HG03571 (cell line): ENCODE data around the gene ST3GAL3.

Source experiments
- ATAC-seq: cut with Tn5 transposase; IDR thresholded peaks from one replicate; pipeline ENCODE4 v1.9.1; 2021; ENCODE audit not compliant: unreplicated experiment

ST3GAL3 gene

DNA sequence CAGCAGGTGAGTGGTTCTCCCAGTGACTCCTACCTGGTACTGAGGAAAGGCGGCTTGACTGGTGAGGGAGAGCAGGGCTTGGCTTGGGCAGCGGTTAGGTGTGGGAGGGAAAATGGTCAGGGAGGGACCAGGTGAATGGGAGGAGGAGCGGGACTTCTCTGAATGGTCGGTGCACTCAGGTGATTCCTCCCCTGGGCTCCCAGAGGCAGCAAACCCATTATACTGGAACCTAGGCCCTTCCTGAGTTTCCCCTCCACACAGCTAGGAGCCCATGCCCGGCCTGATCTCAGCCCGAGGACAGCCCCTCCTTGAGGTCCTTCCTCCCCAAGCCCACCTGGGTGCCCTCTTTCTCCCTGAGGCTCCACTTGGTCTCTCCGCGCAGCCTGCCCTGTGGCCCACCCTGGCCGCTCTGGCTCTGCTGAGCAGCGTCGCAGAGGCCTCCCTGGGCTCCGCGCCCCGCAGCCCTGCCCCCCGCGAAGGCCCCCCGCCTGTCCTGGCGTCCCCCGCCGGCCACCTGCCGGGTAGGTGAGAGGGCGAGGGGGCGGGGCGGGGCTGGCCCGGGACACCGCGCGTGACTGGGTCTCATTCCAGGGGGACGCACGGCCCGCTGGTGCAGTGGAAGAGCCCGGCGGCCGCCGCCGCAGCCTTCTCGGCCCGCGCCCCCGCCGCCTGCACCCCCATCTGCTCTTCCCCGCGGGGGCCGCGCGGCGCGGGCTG, 228.5 kb downstream of the ST3GAL3 start:
- ATAC-seq, result no peak

- ATAC-seq, result no peak
Observed at GRCh38 chr1:43936431-43937151, 229.3 kb downstream of the ST3GAL3 start.

DNA sequence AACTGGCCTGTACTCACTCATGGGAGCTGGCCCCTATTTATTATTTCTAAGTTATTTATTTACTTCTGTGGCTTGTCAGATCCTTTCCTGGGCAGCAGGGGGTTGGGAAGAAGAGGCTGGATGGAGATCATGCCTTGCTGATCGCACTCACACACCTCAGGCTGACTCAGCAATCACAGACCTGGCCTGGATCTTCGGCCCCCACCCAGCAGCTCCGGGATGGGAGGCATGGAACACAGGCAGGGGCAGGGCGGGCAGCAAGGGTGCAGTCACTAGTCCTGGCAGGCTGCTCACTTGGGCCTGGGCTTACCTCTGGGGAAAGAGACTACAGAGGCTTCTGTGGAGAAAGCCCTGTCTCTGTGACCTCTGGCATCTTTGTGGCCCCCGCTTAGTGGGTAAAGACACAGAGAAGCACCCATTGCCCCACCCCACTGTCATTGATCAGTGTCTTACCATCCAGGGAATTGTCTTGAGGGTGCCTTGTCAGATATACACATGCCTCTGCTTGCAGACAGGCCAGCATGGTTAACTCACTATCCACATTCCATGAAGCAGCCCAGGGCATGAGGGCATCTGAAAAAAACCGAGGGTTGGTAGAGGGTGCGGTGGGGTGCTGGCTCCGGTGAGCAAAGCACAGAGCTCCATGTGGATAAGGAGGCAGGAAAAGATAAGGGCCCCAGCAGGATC, 230.0 kb downstream of the ST3GAL3 start:
- ATAC-seq, result no peak

DNA sequence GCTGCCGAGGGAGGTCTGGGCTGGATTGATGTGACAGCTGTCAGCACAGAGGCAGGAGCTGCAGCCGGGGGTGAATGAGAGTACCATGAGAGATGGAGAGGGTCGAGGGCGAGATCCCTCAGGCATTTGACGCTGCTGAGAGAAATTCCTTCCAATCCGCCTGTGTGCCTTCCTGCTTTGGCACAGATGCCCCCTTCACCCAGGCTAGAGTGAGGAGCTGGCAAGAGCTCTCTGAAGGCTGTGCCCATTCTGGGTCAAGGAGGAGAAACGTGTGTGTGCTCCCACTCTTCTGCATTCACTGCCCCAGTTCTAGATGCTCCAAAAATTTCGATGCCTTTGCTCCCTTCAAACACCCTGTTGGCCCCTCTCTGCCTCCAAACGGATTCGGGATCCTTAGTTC, 231.0 kb downstream of the ST3GAL3 start:
- no peak for ATAC-seq

- no peak for ATAC-seq
Observed at GRCh38 chr1:43938892-43939587, 231.7 kb downstream of the ST3GAL3 start.

- ATAC-seq, result no peak
Observed at GRCh38 chr1:43942411-43942810, 235.1 kb downstream of the ST3GAL3 start.

DNA sequence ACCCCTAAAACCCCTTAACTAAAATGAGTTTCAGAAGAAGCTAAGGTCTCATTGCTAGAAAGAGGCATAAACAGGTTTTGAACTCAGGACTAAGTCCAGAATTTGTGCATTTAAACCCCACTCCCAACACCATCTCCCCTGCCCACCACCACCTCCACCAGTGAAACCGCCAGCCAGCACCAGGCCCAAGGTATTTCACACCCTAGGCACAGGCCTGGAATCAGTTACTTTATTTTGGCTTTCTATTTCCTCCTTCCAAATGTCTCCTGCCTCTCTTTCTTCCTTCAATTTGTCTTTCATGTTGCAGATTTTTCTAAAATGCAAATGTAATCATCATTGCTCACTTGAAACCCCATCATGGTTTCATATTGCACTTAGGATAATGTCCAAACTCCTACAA, 237.5 kb downstream of the ST3GAL3 start:
- ATAC-seq, result no peak

- no peak for ATAC-seq
Observed at GRCh38 chr1:43945674-43946235, 238.4 kb downstream of the ST3GAL3 start.

DNA sequence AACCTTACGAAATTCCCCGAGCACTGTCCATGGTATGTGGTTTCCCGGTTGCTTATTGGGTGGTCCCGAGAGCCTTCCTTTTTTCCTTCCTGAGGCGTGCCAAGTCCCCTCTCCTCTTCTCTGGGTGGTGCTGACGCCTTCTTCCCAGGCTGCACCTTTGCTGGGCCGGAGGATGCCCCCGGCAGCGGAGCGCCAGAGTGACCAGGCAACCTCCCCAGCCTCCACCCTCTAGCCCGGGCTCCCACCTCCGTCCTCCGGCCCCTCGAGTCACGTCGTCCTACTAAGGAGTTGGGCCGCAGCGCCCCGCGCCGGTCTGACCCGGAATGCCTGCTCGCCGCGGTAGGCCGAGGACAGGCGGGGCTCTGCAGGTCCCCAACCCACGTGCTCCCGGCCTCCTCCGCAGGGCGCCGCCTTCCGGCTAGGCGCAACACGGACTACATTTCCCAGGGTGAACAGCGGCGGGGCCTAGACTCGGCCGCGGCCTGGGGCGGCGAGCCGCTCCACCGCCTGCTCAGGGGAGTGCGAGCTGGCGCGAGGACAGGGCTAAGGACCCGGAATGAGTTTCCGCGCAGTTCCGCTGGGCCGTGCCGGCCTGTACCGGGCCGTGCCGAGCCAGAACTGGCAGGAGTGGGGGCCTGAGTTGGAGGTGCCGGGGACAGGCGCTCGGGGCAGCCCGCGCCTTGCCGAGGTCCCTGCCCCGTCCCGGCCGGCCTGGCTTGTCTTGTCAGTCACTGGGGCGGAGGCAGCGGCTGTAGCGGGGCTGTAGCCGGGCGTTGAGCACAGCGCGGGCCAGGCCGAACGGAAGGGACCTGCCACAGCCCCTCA, 239.1 kb downstream of the ST3GAL3 start, which contains the start of gene IPO13:
TSS of gene IPO13 (plus strand) at position 715 of the 825 bp plus-strand sequence. CDS start 651 bp downstream, outside the sequence.
- peak; percentile 86 for ATAC-seq

DNA sequence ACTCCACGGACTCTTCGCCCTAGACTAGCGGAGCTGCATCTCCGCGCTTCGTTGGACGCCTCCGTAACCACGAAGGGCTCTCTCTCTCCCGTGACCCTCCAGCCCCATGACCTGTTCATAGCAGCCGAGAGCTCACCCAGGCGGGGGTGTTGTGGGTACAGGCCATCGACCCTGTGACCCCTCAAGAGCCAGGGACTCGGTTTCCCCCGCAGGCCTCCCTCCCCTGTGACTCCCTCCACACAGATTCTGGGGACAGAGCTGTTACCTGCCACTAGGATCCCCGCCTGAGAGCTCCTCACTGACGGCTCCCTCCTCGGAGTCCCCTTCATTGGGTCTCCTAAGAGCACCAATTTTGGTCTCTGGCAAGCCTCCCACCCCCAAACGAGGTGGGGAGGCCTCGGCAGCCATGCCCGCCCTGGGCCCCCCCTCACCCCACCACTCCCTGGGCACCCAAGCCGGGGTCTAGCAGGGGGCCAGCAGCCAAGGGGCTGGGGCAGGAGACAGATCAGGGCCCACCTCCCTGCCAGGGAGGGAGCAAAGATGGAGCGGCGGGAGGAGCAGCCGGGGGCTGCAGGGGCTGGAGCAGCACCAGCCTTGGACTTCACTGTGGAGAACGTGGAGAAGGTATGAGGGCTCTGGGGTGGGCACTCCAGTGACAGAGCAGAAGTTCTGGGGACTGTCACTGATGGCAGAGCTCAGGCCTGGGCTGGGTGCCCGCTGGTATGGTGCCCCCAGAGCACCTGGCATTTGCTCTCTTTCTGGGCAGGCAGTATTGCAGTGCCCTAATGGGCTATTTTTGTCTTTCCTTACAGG, 239.9 kb downstream of the ST3GAL3 start:
- no peak for ATAC-seq

- ATAC-seq, result no peak
Observed at GRCh38 chr1:43947874-43948437, 240.6 kb downstream of the ST3GAL3 start.

DNA sequence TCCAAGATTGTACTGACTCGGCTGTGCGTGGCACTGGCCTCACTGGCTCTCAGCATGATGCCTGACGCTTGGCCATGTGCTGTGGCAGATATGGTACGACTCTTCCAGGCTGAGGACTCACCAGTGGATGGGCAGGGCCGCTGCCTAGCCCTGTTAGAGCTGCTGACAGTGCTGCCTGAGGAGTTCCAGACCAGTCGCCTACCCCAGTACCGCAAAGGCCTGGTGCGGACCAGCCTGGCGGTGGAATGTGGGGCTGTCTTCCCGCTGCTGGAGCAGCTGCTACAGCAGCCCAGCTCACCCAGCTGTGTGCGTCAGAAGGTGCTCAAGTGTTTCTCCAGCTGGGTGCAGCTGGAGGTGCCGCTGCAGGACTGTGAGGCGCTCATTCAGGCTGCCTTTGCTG, 242.3 kb downstream of the ST3GAL3 start:
- ATAC-seq, result no peak

DNA sequence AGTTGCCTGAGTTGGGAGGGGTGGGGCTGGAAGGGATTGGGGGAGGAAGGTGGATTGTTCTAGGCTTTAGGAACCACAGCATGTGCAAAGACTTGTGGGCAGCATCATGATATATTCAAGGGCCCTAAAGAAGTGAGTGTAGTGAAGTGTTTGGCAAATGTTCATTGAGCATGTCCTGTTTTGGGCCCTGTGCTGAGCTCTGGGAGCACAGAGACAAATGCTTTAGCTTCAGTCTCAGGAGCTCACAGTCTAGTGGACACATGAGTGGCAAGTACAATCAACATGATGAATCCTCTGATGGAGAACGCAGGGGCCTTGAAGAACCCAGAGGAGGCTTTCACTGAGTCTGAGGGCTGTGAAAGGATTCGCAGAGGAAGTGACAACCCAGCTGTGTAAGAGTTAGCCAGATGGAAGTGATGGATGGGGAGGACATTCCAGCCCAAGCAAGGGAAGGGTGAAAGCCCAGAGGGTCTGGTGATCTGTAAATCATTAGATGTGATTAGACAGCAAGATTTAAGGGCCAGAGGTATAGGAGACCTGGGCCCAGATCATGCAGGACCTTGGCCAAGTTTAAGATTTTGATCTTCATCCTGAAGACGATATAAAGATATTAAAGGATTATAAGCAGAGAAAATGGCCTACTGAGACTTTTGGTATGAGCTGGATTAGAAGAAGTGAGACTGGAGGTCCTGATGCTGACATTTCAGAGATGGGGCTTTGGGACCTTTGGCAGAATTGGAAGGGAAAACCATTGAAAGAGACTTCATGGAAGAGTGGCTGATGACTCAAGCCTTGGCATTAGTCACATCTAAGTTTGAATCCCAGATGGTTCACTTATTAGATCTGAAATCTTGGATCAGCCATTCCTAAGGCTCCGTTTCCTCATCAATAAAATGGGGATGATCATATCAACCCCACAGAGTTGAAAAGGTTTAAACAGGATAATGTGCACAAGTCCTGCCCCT, 244.0 kb downstream of the ST3GAL3 start:
- ATAC-seq, result no peak

- no peak for ATAC-seq
Observed at GRCh38 chr1:43952731-43953346, 245.5 kb downstream of the ST3GAL3 start.

DNA sequence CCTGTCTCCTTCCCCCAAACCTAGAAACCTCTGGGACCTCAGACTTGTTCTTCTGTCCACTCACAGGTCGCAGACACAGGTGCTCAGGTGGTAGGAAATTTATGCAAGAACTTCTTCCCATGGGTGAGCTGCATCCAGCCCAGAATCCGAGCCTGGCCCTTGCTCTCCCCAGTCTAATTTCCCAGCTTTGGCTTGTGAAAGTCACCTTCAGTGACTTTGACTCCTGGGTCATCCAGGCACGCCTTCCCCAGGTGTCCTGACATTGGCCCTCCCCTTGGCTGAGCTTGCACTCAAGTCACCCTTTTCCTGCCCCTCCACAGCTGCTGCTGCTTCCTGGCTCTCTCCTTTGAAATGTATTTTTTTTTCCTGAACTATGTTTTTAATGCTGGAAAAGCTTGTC, 246.0 kb downstream of the ST3GAL3 start:
- ATAC-seq, result no peak

DNA sequence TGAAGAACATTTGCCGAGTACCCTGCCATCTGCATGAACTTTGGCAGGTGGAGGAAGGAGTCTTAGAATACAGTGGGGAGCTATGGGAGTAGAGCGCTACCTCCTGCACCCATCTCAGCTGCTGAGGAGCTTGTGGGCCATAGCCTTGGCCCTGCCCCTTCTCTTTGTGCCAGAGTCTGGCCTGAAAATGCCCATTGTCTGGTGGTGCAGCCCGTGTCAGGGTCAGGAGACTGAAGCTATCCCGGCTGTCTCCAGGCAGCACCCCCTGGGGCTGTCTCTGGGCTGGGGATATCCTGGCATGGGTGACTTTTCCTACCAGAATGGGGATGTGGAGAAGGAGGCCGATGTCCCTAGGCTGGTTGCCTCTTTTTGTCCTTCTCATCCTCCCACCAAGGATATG, 246.7 kb downstream of the ST3GAL3 start:
- no peak for ATAC-seq

DNA sequence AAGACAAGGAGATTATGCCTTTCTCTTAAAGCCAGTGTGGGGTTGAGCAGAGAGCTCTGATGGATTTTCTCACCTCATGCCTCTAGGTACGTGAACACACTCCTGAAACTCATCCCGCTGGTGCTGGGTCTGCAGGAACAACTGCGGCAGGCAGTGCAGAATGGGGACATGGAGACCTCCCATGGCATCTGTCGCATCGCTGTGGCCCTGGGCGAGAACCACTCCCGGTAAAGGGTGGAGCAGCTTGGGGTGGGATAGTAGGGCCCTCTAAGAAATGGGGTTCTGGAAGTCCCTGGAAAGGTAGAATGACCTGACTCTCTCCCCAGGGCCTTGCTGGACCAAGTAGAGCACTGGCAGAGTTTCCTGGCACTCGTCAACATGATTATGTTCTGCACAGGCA, 248.9 kb downstream of the ST3GAL3 start:
- ATAC-seq, result no peak
